GM21367 (cell line): ENCODE data around the gene LRRC10B.

Source experiments
- ATAC-seq: cut with Tn5 transposase; IDR thresholded peaks from one replicate; pipeline ENCODE4 v1.9.1; 2021; ENCODE audit not compliant: unreplicated experiment

The LRRC10B gene

GRCh38 chr11:61486011-61486620, 22.4 kb upstream of the LRRC10B start:
- ATAC-seq = no peak

- no peak for ATAC-seq
These were observed 21.8 kb upstream of the LRRC10B start for GRCh38 chr11:61486779-61487178.

GRCh38 chr11:61487342-61488025, 21.1 kb upstream of the LRRC10B start:
- no peak for ATAC-seq

- no peak for ATAC-seq
These were observed 19.8 kb upstream of the LRRC10B start for GRCh38 chr11:61488651-61489291.

- ATAC-seq = no peak
These were observed 18.5 kb upstream of the LRRC10B start for GRCh38 chr11:61489833-61490721.

- ATAC-seq = no peak
These were observed 16.7 kb upstream of the LRRC10B start for GRCh38 chr11:61491736-61492395.

- ATAC-seq = no peak
These were observed 14.1 kb upstream of the LRRC10B start for GRCh38 chr11:61494381-61494961.

- ATAC-seq = no peak
These were observed 12.5 kb upstream of the LRRC10B start for GRCh38 chr11:61495801-61496601.

- ATAC-seq = no peak
These were observed 11.7 kb upstream of the LRRC10B start for GRCh38 chr11:61496602-61497400.

- no peak for ATAC-seq
These were observed 11.1 kb upstream of the LRRC10B start for GRCh38 chr11:61497473-61497872.

- ATAC-seq = no peak
These were observed 10.7 kb upstream of the LRRC10B start for GRCh38 chr11:61497876-61498275.

- ATAC-seq = no peak
These were observed 9.7 kb upstream of the LRRC10B start for GRCh38 chr11:61498767-61499341.

- no peak for ATAC-seq
These were observed 8.6 kb upstream of the LRRC10B start for GRCh38 chr11:61499816-61500491.

- ATAC-seq = no peak
These were observed 6.0 kb upstream of the LRRC10B start for GRCh38 chr11:61502522-61502921.

GRCh38 chr11:61503135-61503770, 5.3 kb upstream of the LRRC10B start:
- ATAC-seq = no peak

GRCh38 chr11:61505106-61505505, 3.4 kb upstream of the LRRC10B start:
- ATAC-seq = no peak

GRCh38 chr11:61505640-61506155, 2.9 kb upstream of the LRRC10B start:
- ATAC-seq = no peak
